Prostate gland (tissue), 2 donors: ENCODE measurements around the gene DLGAP4. TPM values are rescaled to one million over a fixed set of nuclear protein-coding genes. Genes with fewer than 3 reads are reported as not detected.

Experiments
- DNase-seq: peaks from one replicate; pipeline ENCODE4 v3.0.0-alpha.2; 2019; ENCODE audit warnings: low spot score
- H3K27ac ChIP-seq, 2 donors: fragments of 200-600 bp; sonication (generic); 2 replicates each; pipeline ENCODE4 v1.5.1; 2017 to 2019
- H3K27me3 ChIP-seq: fragments of 200-600 bp; sonication (generic); replicated peaks from 2 replicates; pipeline ENCODE4 v1.5.1; 2019; ENCODE audit not compliant: insufficient read depth
- H3K36me3 ChIP-seq, 2 donors: fragments of 200-600 bp; sonication (generic); 1 replicate in 1 of 2; 2 replicates in 1 of 2; pipeline versions ENCODE4 v1.5.1 to v1.8.1; 2017 to 2019
- H3K4me1 ChIP-seq: fragments of 200-600 bp; sonication (generic); replicated peaks from 2 replicates; pipeline ENCODE4 v1.5.1; 2019
- H3K4me3 ChIP-seq, 2 donors: fragments of 200-600 bp; sonication (generic); 2 replicates each; pipeline ENCODE4 v1.5.1; 2017 to 2019
- H3K9me3 ChIP-seq: fragments of 200-600 bp; sonication (generic); 2 replicates; pipeline ENCODE4 v1.5.1; 2017
- CTCF ChIP-seq, 4 experiments: fragments of 200-600 bp in 2 of 4; fragments of 450-650 bp in 2 of 4; sonication (generic) in 2 of 4; IDR thresholded peaks; 1 replicate in 3 of 4; 2 replicates in 1 of 4; pipeline ENCODE4 v1.5.1; 2016 to 2019; ENCODE audit warnings: antibody characterized with exemption in 4 of 4, mild to moderate bottlenecking in 2 of 4, moderate library complexity in 2 of 4
- POLR2A ChIP-seq: fragments of 450-650 bp; IDR thresholded peaks from one replicate; pipeline ENCODE4 v1.6.1; 2016; ENCODE audit warnings: antibody characterized with exemption, mild to moderate bottlenecking
- POLR2AphosphoS5 ChIP-seq: sonication (generic); formaldehyde crosslinking; IDR thresholded peaks from one replicate; pipeline ENCODE4 v1.6.1; 2017; ENCODE audit warnings: antibody characterized with exemption
- WGBS: methylation state at CpG from one replicate; pipeline ENCODE4 v1.1.5; 2018; 5-methylcytosine and 5-hydroxymethylcytosine counted together
- intact Hi-C: fragments of 100-400 bp; cut with DNase I; formaldehyde crosslinking; loops from one replicate; pipeline ENCODE4 v1.14.2; 2022
- total RNA-seq, 2 donors: library from RNA; depleted of rRNA; stranded (reverse); fragments of >200 nt; gene quantifications; one replicate each; pipeline ENCODE4 v1.1.0, GENCODE V29; 2016

DLGAP4 gene
- total RNA-seq, 2 donors from 2014 or later: 38.0 to 104 TPM

- H3K4me3 ChIP-seq: no peak overlapping the region
- TF ChIP-seq POLR2AphosphoS5 (no peak), CTCF (IDR thresholded peaks at IDR 0.05) (no peak), POLR2A (no peak)
- H3K9me3 ChIP-seq: no peaks in the 10 kb centered on the region
- H3K36me3 ChIP-seq: no peaks in the 10 kb centered on the region
- H3K4me1 ChIP-seq: no peaks in the 10 kb centered on the region
- intact Hi-C loops: no loop called here
- no peak overlapping the region for H3K27ac ChIP-seq
- no peak for DNase-seq
- H3K27me3 ChIP-seq: no peaks in the 10 kb centered on the region
- 37% methylated on average over 4 of the region's 4 CpGs for WGBS
Measured at GRCh38 chr20:36454332-36454697, 148.2 kb downstream of the DLGAP4 start.

- Histone ChIP-seq H3K27me3 (no peaks in the 10 kb centered on the region), H3K4me1 (no peaks in the 10 kb centered on the region), H3K36me3 (no peaks in the 10 kb centered on the region), H3K27ac (no peak overlapping the region), H3K9me3 (no peaks in the 10 kb centered on the region), H3K4me3 (no peak overlapping the region)
- no peak for DNase-seq
- TF ChIP-seq POLR2A (no peak), POLR2AphosphoS5 (no peak), CTCF (IDR thresholded peaks at IDR 0.05) (no peak)
- 3% methylated on average over 8 of the region's 9 CpGs for WGBS
- intact Hi-C loops: no loop called here
Measured at GRCh38 chr20:36454698-36455427, 148.7 kb downstream of the DLGAP4 start.

GRCh38 chr20:36455972-36456625, 150.0 kb downstream of the DLGAP4 start:
- H3K4me3 ChIP-seq: no peak overlapping the region
- WGBS: 83% methylated on average over 9 of the region's 9 CpGs
- no peaks in the 10 kb centered on the region for H3K36me3 ChIP-seq
- DNase-seq: no peak
- H3K4me1 ChIP-seq: peaks cover 6% of the 10 kb centered on the region
- intact Hi-C loops: no loop called here
- TF ChIP-seq POLR2AphosphoS5 (no peak), POLR2A (no peak), CTCF (IDR thresholded peaks at IDR 0.05) (no peak)
- no peaks in the 10 kb centered on the region for H3K27me3 ChIP-seq
- H3K9me3 ChIP-seq: no peaks in the 10 kb centered on the region
- no peak overlapping the region for H3K27ac ChIP-seq

GRCh38 chr20:36460648-36461599, 154.8 kb downstream of the DLGAP4 start:
- Histone ChIP-seq H3K36me3 (no peaks in the 10 kb centered on the region), H3K27me3 (no peaks in the 10 kb centered on the region), H3K4me1 (peaks cover 6% of the 10 kb centered on the region), H3K27ac (peak overlapping the region; percentile 94 to 95), H3K9me3 (no peaks in the 10 kb centered on the region), H3K4me3 (peak overlapping the region; percentile 54 to 77)
- DNase-seq: peak; percentile 93
- intact Hi-C loops: loop anchor here (10.0 kb wide), 1 partner anchor 144 kb away; the partner anchor contains the start of gene RAB5IF
- 9% methylated on average over 57 of the region's 96 CpGs for WGBS
- TF ChIP-seq POLR2A (peak; percentile 94), POLR2AphosphoS5 (peak; percentile 93), CTCF (IDR thresholded peaks at IDR 0.05) (peak in 2 of 4 experiments; percentile 28 to 30)
